Muscle of arm (tissue), 14 donors: ENCODE data around the gene PCDH20. TPM values are rescaled to one million over a fixed set of nuclear protein-coding genes. Genes with fewer than 3 reads are reported as not detected.
"Not testable (repeated sequence)": the region's sequence is repeated elsewhere in the genome, so short reads cannot be mapped to it uniquely, and the experiment has no call there.

Experiments
- DNase-seq: peaks from one replicate; pipeline ENCODE4 v3.0.0-alpha.2; 2013
- long read RNA-seq, 11 donors: transcript quantifications; one replicate each; lab custom pipeline, GENCODE V29; 2026
- polyA plus RNA-seq, 12 donors: library from polyadenylated mRNA; unstranded; fragments of 120-200 nt; gene quantifications; one replicate each; pipeline ENCODE4 v1.2.1, GENCODE V29; 2013; ENCODE audit not compliant: insufficient read length in 12 of 12

Gene PCDH20
- 1 to 10 TPM in 10 of 12 donors, not detected in 2; 1.1 to 3.8 (median 2.0) TPM for polyA plus RNA-seq
- long read RNA-seq, donor 1, full-length matches to known transcripts: 5 of 5 reads
- long read RNA-seq, donor 1, partial matches to known transcripts: 0 of 5 reads
- long read RNA-seq, donor 1, other reads (novel, unspliced or antisense): 0 of 5 reads
- long read RNA-seq, donor 2: 0 reads
- long read RNA-seq, donor 3: 0 reads
- long read RNA-seq, donor 4, full-length matches to known transcripts: 1 of 1 reads
- long read RNA-seq, donor 4, partial matches to known transcripts: 0 of 1 reads
- long read RNA-seq, donor 4, other reads (novel, unspliced or antisense): 0 of 1 reads
- long read RNA-seq, donor 5, full-length matches to known transcripts: 2 of 2 reads
- long read RNA-seq, donor 5, partial matches to known transcripts: 0 of 2 reads
- long read RNA-seq, donor 5, other reads (novel, unspliced or antisense): 0 of 2 reads
- long read RNA-seq, donor 6, full-length matches to known transcripts: 1 of 1 reads
- long read RNA-seq, donor 6, partial matches to known transcripts: 0 of 1 reads
- long read RNA-seq, donor 6, other reads (novel, unspliced or antisense): 0 of 1 reads
- long read RNA-seq, donor 7: 0 reads
- long read RNA-seq, donor 8, full-length matches to known transcripts: 1 of 1 reads
- long read RNA-seq, donor 8, partial matches to known transcripts: 0 of 1 reads
- long read RNA-seq, donor 8, other reads (novel, unspliced or antisense): 0 of 1 reads
- long read RNA-seq, donor 9: 0 reads
- long read RNA-seq, donor 10, full-length matches to known transcripts: 1 of 1 reads
- long read RNA-seq, donor 10, partial matches to known transcripts: 0 of 1 reads
- long read RNA-seq, donor 10, other reads (novel, unspliced or antisense): 0 of 1 reads
- long read RNA-seq, donor 11, full-length matches to known transcripts: 3 of 3 reads
- long read RNA-seq, donor 11, partial matches to known transcripts: 0 of 3 reads
- long read RNA-seq, donor 11, other reads (novel, unspliced or antisense): 0 of 3 reads

GRCh38 chr13:61415749-61416148 is at the start of gene PCDH20:
Gene PCDH20, minus strand, starts transcription at chr13:61415849. Its CDS starts 691 bp downstream, at chr13:61415158.
- DNase-seq: no peak

- no peak for DNase-seq
Observed at GRCh38 chr13:61463024-61463423, 47.4 kb upstream of the PCDH20 start.

DNA sequence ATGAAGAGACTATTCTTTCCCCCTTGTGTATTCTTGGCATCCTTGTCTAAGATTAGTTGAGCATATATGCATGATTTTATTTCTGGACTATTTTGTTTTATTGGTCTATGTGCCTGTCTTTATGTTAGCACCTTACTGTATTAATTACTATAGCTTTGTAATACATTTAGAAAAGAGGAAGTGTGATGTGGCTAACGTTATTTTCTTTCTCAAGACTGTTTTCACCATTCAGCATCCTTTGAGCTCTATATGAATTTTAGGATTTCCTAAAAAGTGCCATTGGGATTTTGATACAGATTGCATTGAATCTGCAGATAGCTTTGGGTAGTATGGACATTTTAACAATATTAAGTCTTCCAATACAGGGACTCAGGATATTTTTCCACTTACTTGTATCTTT is 37.5 kb upstream of the PCDH20 start:
- no peak for DNase-seq

DNA sequence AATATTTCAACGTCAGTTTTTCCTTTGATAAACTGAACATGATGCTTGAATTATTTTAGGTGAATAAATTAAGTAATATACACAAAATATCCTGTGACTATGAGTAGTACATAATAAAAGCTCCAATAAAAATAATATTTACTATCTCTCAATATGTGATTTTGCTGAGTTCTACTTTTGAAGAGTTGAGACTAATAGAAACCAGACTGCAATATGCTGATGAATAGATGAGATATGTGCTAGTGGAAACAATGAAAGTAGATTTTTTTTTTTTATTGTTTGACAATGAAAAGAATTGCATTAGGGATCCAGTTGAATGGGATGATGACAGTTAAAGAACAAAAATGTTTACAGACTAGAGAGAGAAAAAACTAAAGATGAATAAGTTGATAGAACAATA is 16.4 kb upstream of the PCDH20 start:
- DNase-seq: no peak

GRCh38 chr13:61423915-61424314 is 8.3 kb upstream of the PCDH20 start:
- no peak for DNase-seq

- no peak for DNase-seq
Observed at GRCh38 chr13:61417086-61417570, 1.5 kb upstream of the PCDH20 start.

GRCh38 chr13:61415058-61415721 is 459 bp downstream of the PCDH20 start:
- DNase-seq: peak; percentile 33

DNA sequence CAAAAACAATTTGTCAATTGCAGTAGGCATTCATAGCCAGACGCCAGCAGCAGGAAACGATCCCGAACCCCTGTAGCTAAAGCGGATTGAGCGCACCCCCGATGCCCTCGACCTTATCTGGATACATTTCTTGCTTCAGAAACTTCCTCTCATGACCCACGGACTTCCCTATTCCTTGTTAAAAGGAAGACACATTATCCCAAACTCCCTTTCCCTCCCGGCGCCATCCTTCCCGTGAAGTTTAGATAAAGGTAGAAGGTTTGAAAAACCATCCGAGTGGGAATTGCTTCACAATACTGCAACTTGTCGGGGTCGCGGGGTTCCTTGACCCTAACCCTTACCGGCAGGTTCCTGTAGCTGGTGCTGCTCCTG is 977 bp downstream of the PCDH20 start:
- DNase-seq: peak; percentile 4

GRCh38 chr13:61413572-61414535 is 1.8 kb downstream of the PCDH20 start:
- peak; percentile 4 for DNase-seq

DNA sequence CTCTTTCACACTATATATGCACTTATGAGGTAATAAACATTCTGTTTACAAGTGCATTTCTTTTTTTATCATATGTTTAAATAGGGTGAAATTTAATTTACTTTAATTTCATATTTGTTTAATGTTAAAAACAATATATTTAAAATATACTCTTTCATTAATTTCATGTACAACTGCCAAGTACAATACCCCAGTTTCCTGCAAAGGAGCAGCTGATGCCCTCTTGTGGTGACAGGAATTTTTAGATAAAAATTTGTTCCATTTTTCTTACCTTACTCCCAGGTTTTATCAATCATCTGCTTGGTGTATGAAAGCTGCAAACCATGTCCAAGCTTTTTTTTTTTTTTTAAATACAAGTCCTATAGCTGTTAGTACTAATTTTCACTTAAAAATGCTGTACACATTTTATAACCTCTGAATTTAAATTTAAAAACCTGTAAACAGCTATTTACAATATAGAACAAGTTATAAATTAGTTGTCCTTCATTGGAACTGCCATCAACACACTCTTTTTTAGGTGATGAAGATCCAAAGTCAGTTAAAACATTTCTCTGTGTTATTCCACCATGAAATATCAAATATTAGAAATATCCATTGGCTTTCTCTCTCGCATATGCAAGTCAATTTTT is 4.9 kb downstream of the PCDH20 start:
- DNase-seq: peak; percentile 6

DNA sequence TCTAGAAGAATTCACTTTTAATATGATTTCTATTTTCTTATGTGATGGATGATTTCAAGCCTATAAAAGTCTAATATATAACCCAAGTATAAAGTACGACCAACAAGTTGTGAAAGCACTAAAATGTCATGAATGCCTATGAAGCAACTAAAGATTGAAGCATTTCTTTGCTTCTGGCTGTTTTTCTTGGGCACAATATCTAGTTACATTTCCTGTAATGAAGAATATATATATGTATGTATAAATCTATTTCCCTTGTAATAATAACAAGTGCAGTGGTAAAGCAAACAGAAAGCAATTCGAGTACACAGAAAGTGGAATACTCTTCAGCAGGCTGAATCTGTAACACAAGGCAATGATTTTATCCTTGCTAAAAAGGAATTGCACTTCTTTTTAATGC is 5.4 kb downstream of the PCDH20 start:
- DNase-seq: no peak

GRCh38 chr13:61408571-61408970 is 7.1 kb downstream of the PCDH20 start:
- no peak for DNase-seq

GRCh38 chr13:61406275-61406674 is 9.4 kb downstream of the PCDH20 start:
- DNase-seq: no peak

- no peak for DNase-seq
Observed at GRCh38 chr13:61396121-61396520, 19.5 kb downstream of the PCDH20 start.

DNA sequence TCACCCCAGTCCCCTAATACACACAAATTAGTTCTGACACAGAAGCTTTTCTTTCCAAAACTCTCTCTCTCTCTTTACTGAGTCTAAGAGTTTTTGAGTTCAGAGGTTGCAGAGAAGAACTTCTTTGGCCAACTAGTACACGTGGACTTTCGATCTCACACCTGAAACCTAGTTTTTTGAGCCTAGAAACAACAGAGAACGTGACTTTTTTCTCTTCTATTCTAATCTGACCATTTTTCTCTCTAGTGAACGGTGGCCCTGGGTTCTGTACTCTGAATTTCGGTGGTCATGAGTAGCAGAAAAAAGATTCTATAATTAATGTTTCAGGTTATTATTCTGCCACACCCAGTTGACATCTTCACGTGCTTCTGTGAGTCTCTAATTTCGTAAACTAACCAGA is 24.2 kb downstream of the PCDH20 start:
- DNase-seq: no peak

DNA sequence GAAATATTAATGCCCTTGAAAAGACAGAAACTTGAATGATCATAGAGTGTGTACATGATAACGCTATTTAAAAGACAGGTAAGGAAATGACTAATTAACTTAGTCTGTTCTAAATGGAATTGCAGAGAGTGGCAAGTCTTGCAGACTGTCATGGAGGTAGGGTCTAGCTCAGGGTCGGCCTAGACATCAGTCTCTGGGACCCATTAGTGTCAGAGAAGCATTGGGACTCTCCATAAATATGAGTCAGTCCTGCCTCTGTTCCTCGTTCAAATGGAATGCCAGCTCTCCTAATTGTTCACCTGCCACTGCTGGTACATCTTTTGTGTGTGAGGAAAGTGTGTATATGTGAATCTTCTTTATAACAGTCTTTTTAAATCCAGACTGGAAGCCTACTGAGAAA is 28.0 kb downstream of the PCDH20 start:
- no peak for DNase-seq

DNA sequence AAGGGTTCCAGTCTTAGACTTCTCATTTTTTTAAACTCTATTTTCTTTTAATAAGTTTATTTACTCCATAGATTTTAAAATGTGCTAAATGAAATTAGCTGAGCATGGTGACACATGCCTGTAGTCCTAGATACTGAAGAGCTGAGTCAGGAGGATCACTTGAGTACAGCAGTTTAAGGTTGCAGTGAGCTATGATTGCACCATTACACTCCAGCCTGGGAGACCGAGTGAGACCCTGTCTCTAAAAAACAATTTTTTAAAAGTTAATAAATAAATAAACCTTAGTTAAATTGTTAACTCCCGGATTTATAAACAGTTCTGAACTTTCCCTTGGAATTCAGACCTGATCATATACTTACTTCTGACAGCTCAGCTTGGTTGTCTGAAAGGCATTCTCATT is 32.5 kb downstream of the PCDH20 start:
- DNase-seq: no peak

GRCh38 chr13:61370520-61370919 is 45.1 kb downstream of the PCDH20 start:
- no peak for DNase-seq

- DNase-seq: not testable (repeated sequence)
Observed at GRCh38 chr13:61364690-61365089, 51.0 kb downstream of the PCDH20 start.

- no peak for DNase-seq
Observed at GRCh38 chr13:61362522-61362921, 53.1 kb downstream of the PCDH20 start.
